Suprapubic skin (tissue), 4 donors: Measurements from ENCODE around the gene SUZ12. TPM values are rescaled to one million over a fixed set of nuclear protein-coding genes. Genes with fewer than 3 reads are reported as not detected.

Source experiments
- DNase-seq, 2 donors: peaks; one replicate each; pipeline ENCODE4 v3.0.0-alpha.2; 2019; ENCODE audit warnings: low spot score in 2 of 2
- H3K27ac ChIP-seq: fragments of 200-600 bp; sonication (generic); one replicate; pipeline ENCODE4 v1.5.1; 2019
- H3K27me3 ChIP-seq: fragments of 200-600 bp; sonication (generic); one replicate; pipeline ENCODE4 v1.5.1; 2019
- H3K36me3 ChIP-seq: fragments of 200-600 bp; sonication (generic); one replicate; pipeline ENCODE4 v1.5.1; 2019
- H3K4me1 ChIP-seq: fragments of 200-600 bp; sonication (generic); one replicate; pipeline ENCODE4 v1.5.1; 2019
- H3K4me3 ChIP-seq: fragments of 200-600 bp; sonication (generic); one replicate; pipeline ENCODE4 v1.5.1; 2019; ENCODE audit warnings: mild to moderate bottlenecking
- H3K9me3 ChIP-seq: fragments of 200-600 bp; sonication (generic); one replicate; pipeline ENCODE4 v1.5.1; 2019
- CTCF ChIP-seq, 2 donors: fragments of 200-600 bp in 1 of 2; fragments of 450-650 bp in 1 of 2; sonication (generic) in 1 of 2; IDR thresholded peaks; one replicate each; pipeline ENCODE4 v1.5.1; 2016 to 2019; ENCODE audit warnings: antibody characterized with exemption in 2 of 2, mild to moderate bottlenecking in 1 of 2, moderate library complexity in 1 of 2
- EP300 ChIP-seq: sonication (generic); formaldehyde crosslinking; IDR thresholded peaks from one replicate; pipeline ENCODE4 v1.6.1; 2017; ENCODE audit warnings: antibody characterized with exemption
- POLR2A ChIP-seq, 2 donors: fragments of 450-650 bp; IDR thresholded peaks; one replicate each; pipeline ENCODE4 v1.6.1; 2017; ENCODE audit warnings: antibody characterized with exemption in 2 of 2, mild to moderate bottlenecking in 2 of 2, moderate library complexity in 2 of 2
- POLR2AphosphoS5 ChIP-seq, 3 donors: sonication (generic); formaldehyde crosslinking; IDR thresholded peaks; one replicate each; pipeline ENCODE4 v1.6.1; 2017; ENCODE audit warnings: antibody characterized with exemption in 3 of 3
- WGBS: methylation state at CpG from one replicate; pipeline ENCODE4 v1.1.5; 2018; 5-methylcytosine and 5-hydroxymethylcytosine counted together
- total RNA-seq, 4 donors: library from RNA; depleted of rRNA; stranded (reverse); fragments of >200 nt; gene quantifications; one replicate each; pipeline ENCODE4 v1.1.0, GENCODE V29; 2016

SUZ12 gene
- total RNA-seq, 4 donors from 2014 or later: 11.5 to 24.4 (median 14.9) TPM

- Histone ChIP-seq H3K36me3 (no peaks in the 10 kb centered on the region), H3K4me3 (no peak overlapping the region), H3K9me3 (no peaks in the 10 kb centered on the region), H3K27ac (no peak overlapping the region), H3K27me3 (no peaks in the 10 kb centered on the region), H3K4me1 (peaks cover 26% of the 10 kb centered on the region)
- no peak for DNase-seq
- WGBS: 83% methylated on average over 4 of the region's 4 CpGs
- TF ChIP-seq CTCF (IDR thresholded peaks at IDR 0.05): no peak
- no peak for TF ChIP-seq POLR2A (IDR thresholded peaks at IDR 0.05)
- no peak for TF ChIP-seq POLR2AphosphoS5 (IDR thresholded peaks at IDR 0.05)
- TF ChIP-seq EP300: no peak
Observed at GRCh38 chr17:32010114-32010513, 73.3 kb downstream of the SUZ12 start.

GRCh38 chr17:32015245-32016013, 78.6 kb downstream of the SUZ12 start:
- no peak for DNase-seq
- H3K9me3 ChIP-seq: no peaks in the 10 kb centered on the region
- peaks cover under 1% of the 10 kb centered on the region for H3K36me3 ChIP-seq
- WGBS: 92% methylated on average over 9 of the region's 9 CpGs
- H3K4me3 ChIP-seq: no peak overlapping the region
- TF ChIP-seq POLR2A (IDR thresholded peaks at IDR 0.05): no peak
- no peak for TF ChIP-seq CTCF (IDR thresholded peaks at IDR 0.05)
- no peak for TF ChIP-seq POLR2AphosphoS5 (IDR thresholded peaks at IDR 0.05)
- no peak for TF ChIP-seq EP300
- H3K27ac ChIP-seq: no peak overlapping the region
- H3K4me1 ChIP-seq: peaks cover 3% of the 10 kb centered on the region
- H3K27me3 ChIP-seq: no peaks in the 10 kb centered on the region

GRCh38 chr17:32016231-32016630, 79.4 kb downstream of the SUZ12 start:
- H3K27ac ChIP-seq: no peak overlapping the region
- H3K4me3 ChIP-seq: no peak overlapping the region
- DNase-seq: no peak
- H3K9me3 ChIP-seq: no peaks in the 10 kb centered on the region
- peaks cover 9% of the 10 kb centered on the region for H3K36me3 ChIP-seq
- H3K27me3 ChIP-seq: no peaks in the 10 kb centered on the region
- WGBS: 77% methylated on average over 7 of the region's 7 CpGs
- H3K4me1 ChIP-seq: peaks cover 5% of the 10 kb centered on the region
- TF ChIP-seq POLR2A (IDR thresholded peaks at IDR 0.05) (no peak), POLR2AphosphoS5 (IDR thresholded peaks at IDR 0.05) (no peak), CTCF (IDR thresholded peaks at IDR 0.05) (no peak), EP300 (no peak)

- 97% methylated on average over 1 of the region's 1 CpG for WGBS
- TF ChIP-seq EP300: no peak
- no peak for TF ChIP-seq POLR2A (IDR thresholded peaks at IDR 0.05)
- TF ChIP-seq POLR2AphosphoS5 (IDR thresholded peaks at IDR 0.05): no peak
- TF ChIP-seq CTCF (IDR thresholded peaks at IDR 0.05): no peak
- H3K4me3 ChIP-seq: no peak overlapping the region
- no peaks in the 10 kb centered on the region for H3K27me3 ChIP-seq
- peaks cover 7% of the 10 kb centered on the region for H3K4me1 ChIP-seq
- peaks cover 24% of the 10 kb centered on the region for H3K36me3 ChIP-seq
- H3K27ac ChIP-seq: no peak overlapping the region
- DNase-seq: no peak
- no peaks in the 10 kb centered on the region for H3K9me3 ChIP-seq
Observed at GRCh38 chr17:32019228-32019627, 82.4 kb downstream of the SUZ12 start.

DNA sequence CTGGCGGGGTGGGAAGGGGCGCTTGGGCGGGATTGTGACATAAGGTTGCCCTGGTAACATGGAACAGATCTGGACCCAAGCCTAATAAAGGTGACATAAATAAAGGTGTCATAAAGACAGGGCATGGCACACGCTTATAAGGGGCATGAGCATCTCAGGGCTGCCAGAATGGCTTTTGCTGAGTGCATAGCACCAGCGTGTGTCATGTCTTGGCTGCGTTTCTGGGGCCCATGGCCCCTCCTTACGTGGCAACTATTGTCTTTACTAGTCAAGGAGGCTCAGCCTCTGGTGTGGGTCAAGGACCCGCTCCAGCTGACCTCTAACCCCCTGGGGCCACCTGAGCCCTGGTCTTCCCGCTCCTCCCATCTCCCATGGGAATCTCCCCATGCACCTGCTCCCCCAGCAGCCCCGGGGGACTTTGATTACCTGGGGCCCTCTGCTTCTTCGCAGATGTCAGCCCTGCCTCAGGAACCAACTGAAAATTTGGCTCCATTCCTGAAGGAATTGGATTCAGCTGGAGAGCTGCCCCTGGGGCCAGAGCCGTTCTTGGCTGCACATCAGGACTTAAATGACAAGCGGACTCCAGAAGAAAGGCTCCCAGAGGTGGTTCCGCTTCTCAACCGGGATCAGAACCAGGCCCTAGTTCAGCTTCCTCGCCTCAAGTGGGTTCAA, 84.3 kb downstream of the SUZ12 start:
- no peak for TF ChIP-seq POLR2A (IDR thresholded peaks at IDR 0.05)
- no peak for TF ChIP-seq POLR2AphosphoS5 (IDR thresholded peaks at IDR 0.05)
- TF ChIP-seq EP300: no peak
- TF ChIP-seq CTCF (IDR thresholded peaks at IDR 0.05): no peak
- no peak for DNase-seq
- H3K27ac ChIP-seq: no peak overlapping the region
- H3K4me3 ChIP-seq: no peak overlapping the region
- no peaks in the 10 kb centered on the region for H3K27me3 ChIP-seq
- no peaks in the 10 kb centered on the region for H3K9me3 ChIP-seq
- WGBS: 80% methylated on average over 16 of the region's 16 CpGs
- H3K4me1 ChIP-seq: peaks cover 7% of the 10 kb centered on the region
- peaks cover 24% of the 10 kb centered on the region for H3K36me3 ChIP-seq
